T-helper 1 cell treated with Interleukin-12 subunit alpha and Interleukin-12 subunit beta and Interleukin-4 antibody, amounts not matched to agents 30 μg/mL and 1 μg/mL, for 36 hours (primary cell): ENCODE data around the gene CDKAL1.

Experiments used
- H3K27ac Mint-ChIP-seq: one replicate; pipeline ENCODE4 v1.8.0; 2021; ENCODE audit warnings: mild to moderate bottlenecking, mixed read lengths
- H3K27me3 Mint-ChIP-seq: one replicate; pipeline ENCODE4 v1.8.0; 2021; ENCODE audit warnings: low read depth, mixed read lengths
- H3K36me3 Mint-ChIP-seq: one replicate; pipeline ENCODE4 v1.8.0; 2021; ENCODE audit warnings: low read depth, mixed read lengths
- H3K4me1 Mint-ChIP-seq: one replicate; pipeline ENCODE4 v1.8.0; 2021; ENCODE audit warnings: low read depth, mixed read lengths
- H3K4me3 Mint-ChIP-seq: one replicate; pipeline ENCODE4 v1.8.0; 2021; ENCODE audit warnings: mild to moderate bottlenecking, moderate library complexity, mixed read lengths
- H3K9me3 Mint-ChIP-seq: one replicate; pipeline ENCODE4 v1.8.0; 2021; ENCODE audit warnings: mixed read lengths

The CDKAL1 gene

GRCh38 chr6:20778459-20778858 lies 244.2 kb downstream of the CDKAL1 start:
- no peaks in the 10 kb centered on the region for H3K4me1 Mint-ChIP-seq
- no peak overlapping the region for H3K4me3 Mint-ChIP-seq
- peaks cover 18% of the 10 kb centered on the region for H3K36me3 Mint-ChIP-seq
- H3K27ac Mint-ChIP-seq, result no peak overlapping the region
- no peaks in the 10 kb centered on the region for H3K9me3 Mint-ChIP-seq
- H3K27me3 Mint-ChIP-seq, result no peaks in the 10 kb centered on the region

DNA sequence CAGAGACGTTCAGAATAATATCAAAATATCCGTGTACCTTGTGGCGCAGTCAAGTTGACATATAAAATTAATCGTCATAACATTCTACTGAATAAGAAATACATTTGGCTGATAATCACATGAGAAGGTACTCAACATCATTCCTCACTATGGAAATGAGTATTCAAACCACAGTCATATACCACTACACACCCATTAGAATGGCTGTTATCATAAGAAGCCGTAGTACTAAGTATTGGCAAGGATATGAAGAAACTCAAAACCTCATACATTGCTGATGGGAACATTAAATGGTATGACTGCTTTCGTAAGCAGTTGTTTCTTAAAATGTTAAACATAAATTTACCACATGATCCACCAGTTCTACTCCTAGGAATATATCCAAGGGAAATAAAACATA lies 244.7 kb downstream of the CDKAL1 start:
- Mint-ChIP-seq H3K4me3 (no peak overlapping the region), H3K27ac (no peak overlapping the region), H3K9me3 (no peaks in the 10 kb centered on the region), H3K27me3 (no peaks in the 10 kb centered on the region), H3K36me3 (peaks cover 19% of the 10 kb centered on the region), H3K4me1 (peaks cover 1% of the 10 kb centered on the region)

DNA sequence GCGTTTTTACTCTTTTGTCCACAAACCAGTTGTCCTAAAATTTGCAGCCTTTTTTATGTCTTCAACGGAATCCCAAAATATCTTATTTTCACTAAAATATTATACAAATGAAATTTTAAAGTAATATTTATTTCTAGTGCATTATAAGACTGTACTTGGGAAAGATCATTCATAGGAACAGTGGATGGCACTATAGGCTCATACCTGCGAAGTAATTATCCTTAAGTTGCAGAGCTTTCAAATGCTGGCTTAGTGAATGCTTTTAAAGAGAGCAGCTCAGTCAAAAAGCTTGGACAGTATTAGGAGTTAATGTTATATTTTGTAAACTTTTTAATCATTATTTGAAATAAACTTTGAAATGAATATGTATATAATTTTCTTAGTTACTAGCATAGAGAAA lies 254.9 kb downstream of the CDKAL1 start:
- no peak overlapping the region for H3K4me3 Mint-ChIP-seq
- peaks cover 7% of the 10 kb centered on the region for H3K36me3 Mint-ChIP-seq
- no peak overlapping the region for H3K27ac Mint-ChIP-seq
- H3K4me1 Mint-ChIP-seq, result peaks cover 2% of the 10 kb centered on the region
- no peaks in the 10 kb centered on the region for H3K9me3 Mint-ChIP-seq
- H3K27me3 Mint-ChIP-seq, result no peaks in the 10 kb centered on the region

GRCh38 chr6:20790032-20790791 lies 256.0 kb downstream of the CDKAL1 start:
- Mint-ChIP-seq H3K9me3 (no peaks in the 10 kb centered on the region), H3K27me3 (no peaks in the 10 kb centered on the region), H3K4me3 (no peak overlapping the region), H3K27ac (no peak overlapping the region), H3K36me3 (peaks cover 7% of the 10 kb centered on the region), H3K4me1 (peaks cover 2% of the 10 kb centered on the region)

GRCh38 chr6:20791074-20791473 lies 256.8 kb downstream of the CDKAL1 start:
- H3K27ac Mint-ChIP-seq, result no peak overlapping the region
- H3K4me1 Mint-ChIP-seq, result peaks cover 2% of the 10 kb centered on the region
- H3K36me3 Mint-ChIP-seq, result peaks cover 7% of the 10 kb centered on the region
- H3K9me3 Mint-ChIP-seq, result no peaks in the 10 kb centered on the region
- no peaks in the 10 kb centered on the region for H3K27me3 Mint-ChIP-seq
- H3K4me3 Mint-ChIP-seq, result no peak overlapping the region

- no peak overlapping the region for H3K4me3 Mint-ChIP-seq
- peaks cover 7% of the 10 kb centered on the region for H3K36me3 Mint-ChIP-seq
- no peaks in the 10 kb centered on the region for H3K9me3 Mint-ChIP-seq
- peaks cover 2% of the 10 kb centered on the region for H3K4me1 Mint-ChIP-seq
- H3K27me3 Mint-ChIP-seq, result no peaks in the 10 kb centered on the region
- no peak overlapping the region for H3K27ac Mint-ChIP-seq
These were observed 257.7 kb downstream of the CDKAL1 start for GRCh38 chr6:20791944-20792343.

GRCh38 chr6:20793174-20793573 lies 258.9 kb downstream of the CDKAL1 start:
- Mint-ChIP-seq H3K9me3 (peaks cover 4% of the 10 kb centered on the region), H3K4me1 (peaks cover 2% of the 10 kb centered on the region), H3K27ac (no peak overlapping the region), H3K4me3 (no peak overlapping the region), H3K27me3 (no peaks in the 10 kb centered on the region), H3K36me3 (peaks cover 12% of the 10 kb centered on the region)

DNA sequence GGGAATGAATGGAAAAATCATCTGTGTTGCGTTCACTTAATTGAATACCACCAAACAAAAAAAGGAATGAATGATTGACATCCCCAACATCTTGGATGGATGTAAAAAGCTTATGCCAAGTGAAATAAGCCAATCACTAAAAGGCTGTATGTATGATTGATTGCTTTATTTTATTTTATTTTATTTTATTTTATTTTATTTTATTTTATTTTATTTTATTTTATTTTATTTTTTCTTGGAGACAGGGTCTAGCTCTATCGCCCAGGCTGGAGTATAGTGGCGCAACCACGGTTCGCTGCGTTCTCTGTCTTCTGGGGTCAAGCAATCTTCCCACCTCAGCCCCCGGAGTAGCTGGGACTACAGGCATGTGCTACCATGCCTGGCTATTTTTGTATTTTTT lies 263.3 kb downstream of the CDKAL1 start:
- Mint-ChIP-seq H3K27ac (no peak overlapping the region), H3K9me3 (peaks cover 4% of the 10 kb centered on the region), H3K4me1 (no peaks in the 10 kb centered on the region), H3K36me3 (peaks cover 7% of the 10 kb centered on the region), H3K4me3 (no peak overlapping the region), H3K27me3 (no peaks in the 10 kb centered on the region)

- Mint-ChIP-seq H3K4me3 (no peak overlapping the region), H3K27me3 (no peaks in the 10 kb centered on the region), H3K9me3 (peaks cover 4% of the 10 kb centered on the region), H3K27ac (no peak overlapping the region), H3K36me3 (peaks cover 7% of the 10 kb centered on the region), H3K4me1 (no peaks in the 10 kb centered on the region)
These were observed 266.0 kb downstream of the CDKAL1 start for GRCh38 chr6:20800229-20800628.

GRCh38 chr6:20800653-20801052 lies 266.4 kb downstream of the CDKAL1 start:
- Mint-ChIP-seq H3K36me3 (peaks cover 9% of the 10 kb centered on the region), H3K4me3 (no peak overlapping the region), H3K4me1 (no peaks in the 10 kb centered on the region), H3K27ac (no peak overlapping the region), H3K27me3 (no peaks in the 10 kb centered on the region), H3K9me3 (peaks cover 6% of the 10 kb centered on the region)

DNA sequence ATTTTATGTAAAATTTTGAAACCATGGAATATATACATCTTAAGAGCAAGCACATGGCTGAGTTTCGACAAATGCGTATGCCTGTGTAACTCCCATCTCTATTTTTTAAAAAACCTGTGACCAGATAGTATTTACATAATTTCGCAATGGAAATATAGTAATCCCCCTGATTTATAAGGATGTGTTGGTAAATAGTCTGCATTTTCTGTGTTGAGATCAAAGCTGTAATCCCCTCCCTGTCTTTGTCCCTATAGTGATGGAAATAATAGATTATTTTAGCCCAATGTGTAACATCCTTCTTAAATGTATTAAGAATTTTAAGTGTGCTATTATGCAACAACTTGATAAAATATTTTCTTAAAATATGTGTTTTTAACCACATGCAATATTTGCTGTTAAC lies 267.3 kb downstream of the CDKAL1 start:
- H3K27me3 Mint-ChIP-seq, result no peaks in the 10 kb centered on the region
- no peak overlapping the region for H3K4me3 Mint-ChIP-seq
- H3K9me3 Mint-ChIP-seq, result peaks cover 13% of the 10 kb centered on the region
- no peak overlapping the region for H3K27ac Mint-ChIP-seq
- peaks cover 15% of the 10 kb centered on the region for H3K36me3 Mint-ChIP-seq
- H3K4me1 Mint-ChIP-seq, result no peaks in the 10 kb centered on the region

DNA sequence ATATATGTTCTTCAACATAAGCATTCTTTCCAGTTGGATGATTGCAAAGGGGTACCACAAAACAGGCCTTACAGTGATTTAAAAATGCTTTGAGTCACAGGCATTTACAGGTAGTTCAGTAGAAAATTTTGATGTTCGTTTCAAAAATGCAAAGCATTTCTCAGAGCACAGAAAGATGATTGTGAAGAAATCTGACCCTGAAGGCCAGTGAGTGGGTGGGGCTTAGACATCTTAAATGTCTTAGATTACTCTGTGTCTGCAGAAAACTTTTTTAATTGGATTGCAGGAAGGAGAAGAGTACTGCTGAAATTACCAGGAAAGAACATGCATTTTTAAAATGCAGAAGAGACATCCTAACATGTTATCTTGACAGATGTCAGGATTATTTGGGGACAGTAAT lies 268.3 kb downstream of the CDKAL1 start:
- Mint-ChIP-seq H3K4me3 (no peak overlapping the region), H3K9me3 (peaks cover 14% of the 10 kb centered on the region), H3K36me3 (peaks cover 13% of the 10 kb centered on the region), H3K27me3 (no peaks in the 10 kb centered on the region), H3K27ac (no peak overlapping the region), H3K4me1 (no peaks in the 10 kb centered on the region)

GRCh38 chr6:20805021-20805420 lies 270.8 kb downstream of the CDKAL1 start:
- H3K4me3 Mint-ChIP-seq, result no peak overlapping the region
- no peaks in the 10 kb centered on the region for H3K27me3 Mint-ChIP-seq
- H3K9me3 Mint-ChIP-seq, result peaks cover 10% of the 10 kb centered on the region
- peaks cover 11% of the 10 kb centered on the region for H3K36me3 Mint-ChIP-seq
- H3K27ac Mint-ChIP-seq, result no peak overlapping the region
- peaks cover 3% of the 10 kb centered on the region for H3K4me1 Mint-ChIP-seq

- peaks cover 10% of the 10 kb centered on the region for H3K9me3 Mint-ChIP-seq
- H3K4me3 Mint-ChIP-seq, result no peak overlapping the region
- H3K36me3 Mint-ChIP-seq, result peaks cover 13% of the 10 kb centered on the region
- H3K27ac Mint-ChIP-seq, result no peak overlapping the region
- H3K4me1 Mint-ChIP-seq, result peaks cover 6% of the 10 kb centered on the region
- H3K27me3 Mint-ChIP-seq, result no peaks in the 10 kb centered on the region
These were observed 272.4 kb downstream of the CDKAL1 start for GRCh38 chr6:20806669-20807068.

DNA sequence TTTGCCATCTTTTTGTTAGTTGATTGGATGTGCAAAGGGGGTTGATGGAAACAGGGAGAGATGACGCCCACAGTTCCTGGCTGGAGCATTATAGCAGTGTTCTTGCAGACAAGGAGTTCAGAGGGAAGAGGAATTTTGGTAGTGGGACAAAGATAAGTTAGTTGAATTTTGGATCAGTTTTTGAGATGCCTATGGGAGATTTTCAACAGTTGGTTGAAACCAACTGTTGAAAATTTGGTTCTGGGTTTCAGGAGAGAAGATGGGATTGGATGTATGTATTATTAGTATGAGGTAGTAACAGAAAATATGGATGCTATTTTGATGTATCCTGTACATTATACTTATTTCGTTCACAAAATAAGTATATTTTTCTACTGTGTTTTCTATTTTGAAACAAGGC lies 274.2 kb downstream of the CDKAL1 start:
- Mint-ChIP-seq H3K36me3 (peaks cover 17% of the 10 kb centered on the region), H3K27ac (no peak overlapping the region), H3K27me3 (no peaks in the 10 kb centered on the region), H3K9me3 (peaks cover 16% of the 10 kb centered on the region), H3K4me3 (no peak overlapping the region), H3K4me1 (peaks cover 6% of the 10 kb centered on the region)

DNA sequence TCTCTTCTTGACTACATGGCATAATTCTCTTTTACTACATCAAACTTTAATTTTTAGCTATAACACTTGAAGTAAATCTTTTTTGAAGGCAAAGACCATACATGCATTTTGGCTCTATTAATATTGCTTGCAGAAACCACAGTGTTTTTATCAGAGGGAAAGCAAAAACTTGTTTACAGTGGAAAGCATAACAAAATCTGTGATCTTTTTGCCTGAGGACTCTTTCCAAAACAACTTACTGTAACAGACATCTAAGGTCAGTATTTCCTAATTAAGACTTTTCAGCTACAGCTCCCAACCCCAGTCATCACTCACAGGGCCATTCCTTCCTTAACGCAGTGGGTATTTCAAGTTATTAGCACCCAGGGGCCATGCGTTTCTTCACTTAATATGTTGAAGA lies 274.7 kb downstream of the CDKAL1 start:
- Mint-ChIP-seq H3K4me3 (no peak overlapping the region), H3K27ac (no peak overlapping the region), H3K27me3 (no peaks in the 10 kb centered on the region), H3K9me3 (peaks cover 18% of the 10 kb centered on the region), H3K36me3 (peaks cover 18% of the 10 kb centered on the region), H3K4me1 (peaks cover 6% of the 10 kb centered on the region)
